Astrocyte (in vitro differentiated cells and primary cell): ENCODE results near the gene OGFOD3. TPM values are rescaled to one million over a fixed set of nuclear protein-coding genes. Genes with fewer than 3 reads are reported as not detected.

Source experiments
- DNase-seq: peaks from one replicate; pipeline ENCODE4 v3.0.0-alpha.2; 2010; ENCODE audit warnings: low read depth
- FAIRE-seq: peaks from 2 replicates; lab custom pipeline; 2011; peaks lifted over from hg19 to GRCh38; lab: Jason Lieb, UNC
- H2AFZ ChIP-seq: 2 replicates; pipeline ENCODE4 v1.6.0; 2012; ENCODE audit warnings: low read depth, low read length, inconsistent platforms
- H3K27ac ChIP-seq: 2 replicates; pipeline ENCODE4 v1.5.1; 2011; ENCODE audit warnings: low read depth, low read length, inconsistent platforms
- H3K27me3 ChIP-seq: 2 replicates; pipeline ENCODE4 v1.6.0; 2011; ENCODE audit warnings: low read length, inconsistent platforms; ENCODE audit not compliant: insufficient read depth
- H3K36me3 ChIP-seq: 2 replicates; pipeline ENCODE4 v1.5.1; 2011; ENCODE audit warnings: low read length, inconsistent platforms; ENCODE audit not compliant: insufficient read depth
- H3K4me1 ChIP-seq: 2 replicates; pipeline ENCODE4 v1.5.1; 2011; ENCODE audit warnings: low read length, inconsistent platforms; ENCODE audit not compliant: insufficient read depth
- H3K4me2 ChIP-seq: 2 replicates; pipeline ENCODE4 v1.6.0; 2012; ENCODE audit warnings: low read length, inconsistent platforms
- H3K4me3 ChIP-seq: 2 replicates; pipeline ENCODE4 v1.5.1; 2011; ENCODE audit warnings: low read depth, mild to moderate bottlenecking, low read length, inconsistent platforms; ENCODE audit not compliant: insufficient read depth
- H3K79me2 ChIP-seq: 2 replicates; pipeline ENCODE4 v1.6.0; 2012; ENCODE audit warnings: mild to moderate bottlenecking, low read length, inconsistent platforms; ENCODE audit not compliant: insufficient read depth
- H3K9ac ChIP-seq: 2 replicates; pipeline ENCODE4 v1.6.0; 2012; ENCODE audit warnings: mild to moderate bottlenecking, low read length, inconsistent platforms
- H3K9me3 ChIP-seq: 2 replicates; pipeline ENCODE4 v1.5.1; 2012; ENCODE audit warnings: low read depth, mild to moderate bottlenecking, low read length, inconsistent platforms; ENCODE audit not compliant: insufficient read depth
- H4K20me1 ChIP-seq: 2 replicates; pipeline ENCODE4 v1.6.0; 2012; ENCODE audit warnings: low read length, inconsistent platforms; ENCODE audit not compliant: insufficient read depth
- H3K27ac Mint-ChIP-seq: one replicate; pipeline ENCODE4 v1.8.0; 2021; ENCODE audit warnings: mild to moderate bottlenecking, mixed read lengths; ENCODE audit not compliant: unreplicated experiment
- H3K27me3 Mint-ChIP-seq: one replicate; pipeline ENCODE4 v1.8.0; 2021; ENCODE audit warnings: low read depth, mixed read lengths; ENCODE audit not compliant: unreplicated experiment
- H3K36me3 Mint-ChIP-seq: one replicate; pipeline ENCODE4 v1.8.0; 2021; ENCODE audit warnings: low read depth, mixed read lengths; ENCODE audit not compliant: unreplicated experiment
- H3K4me1 Mint-ChIP-seq: one replicate; pipeline ENCODE4 v1.8.0; 2021; ENCODE audit warnings: low read depth, mixed read lengths; ENCODE audit not compliant: unreplicated experiment
- H3K4me3 Mint-ChIP-seq: one replicate; pipeline ENCODE4 v1.8.0; 2021; ENCODE audit warnings: mild to moderate bottlenecking, moderate library complexity, mixed read lengths; ENCODE audit not compliant: unreplicated experiment
- H3K9me3 Mint-ChIP-seq: one replicate; pipeline ENCODE4 v1.8.0; 2021; ENCODE audit warnings: mild to moderate bottlenecking, mixed read lengths; ENCODE audit not compliant: unreplicated experiment
- EZH2 ChIP-seq: IDR thresholded peaks from 2 replicates; pipeline ENCODE4 v1.6.1; 2012; ENCODE audit warnings: mild to moderate bottlenecking, low read length, inconsistent platforms; ENCODE audit not compliant: insufficient read depth
- total RNA-seq: library from RNA; stranded (reverse); gene quantifications from 2 replicates; pipeline ENCODE4 v1.2.1, GENCODE V29; 2021
- TF ChIP-seq, protein P1 (sequence below): IDR thresholded peaks from 2 replicates; pipeline ENCODE4 v1.5.1; 2011; ENCODE audit warnings: low read depth, mild to moderate bottlenecking, inconsistent platforms, low read length, moderate library complexity; ENCODE audit not compliant: insufficient read depth

Gene OGFOD3
- total RNA-seq, 1 donor from 2014 or later: 20.9 TPM

DNA sequence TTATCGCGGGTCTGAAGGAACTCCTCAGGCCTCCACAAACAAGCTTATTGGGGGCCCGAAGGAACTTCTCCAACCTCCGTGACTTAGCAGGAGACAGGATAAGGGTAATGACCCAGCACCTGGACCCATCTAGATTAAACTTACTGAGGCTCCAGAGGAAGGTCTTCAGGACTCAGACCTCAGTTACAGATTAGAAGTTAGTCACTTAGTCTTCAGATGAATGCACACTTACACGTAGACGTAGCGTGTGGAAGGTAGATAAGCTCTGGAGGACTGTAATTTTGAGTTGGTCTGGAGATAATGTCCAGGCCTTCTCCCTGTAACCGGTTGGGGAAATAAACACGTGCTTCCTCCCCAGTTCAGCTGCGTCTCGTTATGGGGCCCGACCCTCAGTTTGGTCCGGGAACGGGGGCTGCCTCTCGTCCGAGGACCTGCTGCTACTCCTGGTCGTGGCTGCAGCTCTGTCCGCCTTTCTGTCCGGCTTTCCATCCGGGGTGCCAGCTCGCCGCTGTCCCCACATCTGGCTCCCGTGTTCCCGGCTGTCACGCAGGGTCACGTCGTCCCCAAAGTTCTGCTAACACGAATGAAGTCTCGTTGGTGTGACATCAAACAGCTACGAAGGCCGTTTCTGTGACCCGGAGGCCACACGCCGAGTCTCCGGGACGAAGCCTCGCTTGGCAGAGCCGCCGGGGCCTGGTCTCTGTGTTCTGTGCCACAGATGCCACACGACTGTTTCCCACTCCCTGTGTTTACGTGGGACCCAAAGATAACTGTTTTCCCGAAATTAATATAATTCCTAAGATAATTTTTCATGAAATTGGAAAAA lies 73.0 kb downstream of the OGFOD3 start:
- no peaks in the 10 kb centered on the region for H3K36me3 ChIP-seq
- no peak overlapping the region for H3K9ac ChIP-seq
- peaks cover 9% of the 10 kb centered on the region for H3K27me3 ChIP-seq
- no peak overlapping the region for H3K27ac ChIP-seq
- H3K79me2 ChIP-seq: no peaks in the 10 kb centered on the region
- peaks cover 3% of the 10 kb centered on the region for H3K9me3 Mint-ChIP-seq
- no peak overlapping the region for H2AFZ ChIP-seq
- no peak overlapping the region for H3K4me3 Mint-ChIP-seq
- H3K4me1 Mint-ChIP-seq: no peaks in the 10 kb centered on the region
- DNase-seq (no peak), FAIRE-seq (no peak)
- H3K4me3 ChIP-seq: no peak overlapping the region
- H3K4me2 ChIP-seq: no peak overlapping the region
- TF ChIP-seq EZH2: no peak
- TF ChIP-seq, protein P1, sequence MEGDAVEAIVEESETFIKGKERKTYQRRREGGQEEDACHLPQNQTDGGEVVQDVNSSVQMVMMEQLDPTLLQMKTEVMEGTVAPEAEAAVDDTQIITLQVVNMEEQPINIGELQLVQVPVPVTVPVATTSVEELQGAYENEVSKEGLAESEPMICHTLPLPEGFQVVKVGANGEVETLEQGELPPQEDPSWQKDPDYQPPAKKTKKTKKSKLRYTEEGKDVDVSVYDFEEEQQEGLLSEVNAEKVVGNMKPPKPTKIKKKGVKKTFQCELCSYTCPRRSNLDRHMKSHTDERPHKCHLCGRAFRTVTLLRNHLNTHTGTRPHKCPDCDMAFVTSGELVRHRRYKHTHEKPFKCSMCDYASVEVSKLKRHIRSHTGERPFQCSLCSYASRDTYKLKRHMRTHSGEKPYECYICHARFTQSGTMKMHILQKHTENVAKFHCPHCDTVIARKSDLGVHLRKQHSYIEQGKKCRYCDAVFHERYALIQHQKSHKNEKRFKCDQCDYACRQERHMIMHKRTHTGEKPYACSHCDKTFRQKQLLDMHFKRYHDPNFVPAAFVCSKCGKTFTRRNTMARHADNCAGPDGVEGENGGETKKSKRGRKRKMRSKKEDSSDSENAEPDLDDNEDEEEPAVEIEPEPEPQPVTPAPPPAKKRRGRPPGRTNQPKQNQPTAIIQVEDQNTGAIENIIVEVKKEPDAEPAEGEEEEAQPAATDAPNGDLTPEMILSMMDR: no peak
- H3K4me1 ChIP-seq: no peaks in the 10 kb centered on the region
- H3K27ac Mint-ChIP-seq: no peak overlapping the region
- H3K9me3 ChIP-seq: peaks cover 3% of the 10 kb centered on the region
- H3K36me3 Mint-ChIP-seq: peaks cover 1% of the 10 kb centered on the region
- H3K27me3 Mint-ChIP-seq: peaks cover 27% of the 10 kb centered on the region
- no peaks in the 10 kb centered on the region for H4K20me1 ChIP-seq

DNA sequence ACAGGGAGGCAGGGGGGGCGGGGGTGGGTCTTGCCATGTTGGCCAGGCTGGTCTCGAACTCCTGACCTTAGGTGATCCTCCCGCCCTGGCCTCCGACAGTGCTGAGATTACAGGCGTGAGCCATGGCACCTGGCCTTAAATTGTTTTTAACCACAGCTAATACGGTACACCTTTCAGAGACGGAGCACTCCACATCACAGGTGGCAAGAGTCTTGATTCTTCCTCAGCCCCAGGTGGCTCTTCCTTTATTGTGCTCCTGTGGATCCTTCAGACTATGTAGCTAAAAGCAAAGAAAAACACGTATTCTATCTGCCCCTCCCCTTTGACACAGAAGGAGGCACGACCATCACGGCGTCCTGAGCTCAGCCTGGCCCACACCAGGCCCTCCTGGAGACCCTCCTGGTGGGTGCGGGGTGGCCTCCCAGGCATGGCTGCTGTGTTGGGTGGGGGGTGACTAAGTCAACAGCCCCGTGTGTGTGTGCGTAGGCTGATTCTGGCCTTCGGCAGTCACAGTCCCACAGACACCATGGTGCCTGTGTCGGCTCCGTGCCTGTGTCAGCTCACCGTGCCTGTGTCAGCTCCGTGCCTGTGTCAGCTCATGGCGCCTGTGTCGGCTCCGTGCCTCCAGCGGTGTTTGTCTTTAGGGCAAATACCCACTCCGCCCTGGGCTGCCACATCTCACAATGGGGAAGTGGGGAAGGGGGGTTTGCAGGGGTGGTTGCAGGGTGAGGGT lies 74.0 kb downstream of the OGFOD3 start:
- TF ChIP-seq, protein P1: no peak
- no peak for TF ChIP-seq EZH2
- H3K27me3 Mint-ChIP-seq: peaks cover 23% of the 10 kb centered on the region
- H2AFZ ChIP-seq: no peak overlapping the region
- H3K36me3 ChIP-seq: no peaks in the 10 kb centered on the region
- no peak overlapping the region for H3K27ac ChIP-seq
- no peak overlapping the region for H3K9ac ChIP-seq
- H3K4me2 ChIP-seq: no peak overlapping the region
- no peaks in the 10 kb centered on the region for H3K79me2 ChIP-seq
- H3K4me1 ChIP-seq: peaks cover 3% of the 10 kb centered on the region
- no peak overlapping the region for H3K4me3 ChIP-seq
- no peaks in the 10 kb centered on the region for H3K4me1 Mint-ChIP-seq
- no peaks in the 10 kb centered on the region for H4K20me1 ChIP-seq
- FAIRE-seq (no peak), DNase-seq (no peak)
- H3K36me3 Mint-ChIP-seq: peaks cover 1% of the 10 kb centered on the region
- H3K9me3 Mint-ChIP-seq: peaks cover 3% of the 10 kb centered on the region
- H3K4me3 Mint-ChIP-seq: no peak overlapping the region
- no peak overlapping the region for H3K27ac Mint-ChIP-seq
- H3K27me3 ChIP-seq: peaks cover 8% of the 10 kb centered on the region
- H3K9me3 ChIP-seq: peaks cover 3% of the 10 kb centered on the region
